HEK293 (cell line): ENCODE measurements around the gene SEC11A.
"Not testable (repeated sequence)": the region's sequence is repeated elsewhere in the genome, so short reads cannot be mapped to it uniquely, and the experiment has no call there.

Source experiments
- CTCF ChIP-seq: fragments of 450-650 bp; formaldehyde crosslinking; IDR thresholded peaks from 2 replicates; pipeline ENCODE4 v1.5.1; 2016; ENCODE audit warnings: missing biosample characterization, missing genetic modification characterization
- ZNF133 ChIP-seq: fragments of 450-650 bp; formaldehyde crosslinking; IDR thresholded peaks from 2 replicates; pipeline ENCODE4 v1.5.1; 2016; ENCODE audit warnings: missing biosample characterization, missing genetic modification characterization
- TF ChIP-seq, protein P1 (sequence below): IDR thresholded peaks from 2 replicates; pipeline ENCODE4 v1.6.1; 2011; ENCODE audit warnings: mild to moderate bottlenecking, low read depth, low read length, borderline replicate concordance

GRCh38 chr15:84686446-84686845 lies 29.5 kb downstream of the SEC11A start:
- TF ChIP-seq ZNF133, CTCF (tag by site-specific recombination): not testable (repeated sequence)
- TF ChIP-seq, protein P1, sequence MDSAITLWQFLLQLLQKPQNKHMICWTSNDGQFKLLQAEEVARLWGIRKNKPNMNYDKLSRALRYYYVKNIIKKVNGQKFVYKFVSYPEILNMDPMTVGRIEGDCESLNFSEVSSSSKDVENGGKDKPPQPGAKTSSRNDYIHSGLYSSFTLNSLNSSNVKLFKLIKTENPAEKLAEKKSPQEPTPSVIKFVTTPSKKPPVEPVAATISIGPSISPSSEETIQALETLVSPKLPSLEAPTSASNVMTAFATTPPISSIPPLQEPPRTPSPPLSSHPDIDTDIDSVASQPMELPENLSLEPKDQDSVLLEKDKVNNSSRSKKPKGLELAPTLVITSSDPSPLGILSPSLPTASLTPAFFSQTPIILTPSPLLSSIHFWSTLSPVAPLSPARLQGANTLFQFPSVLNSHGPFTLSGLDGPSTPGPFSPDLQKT: not testable (repeated sequence)
